ENCODE measurements around the gene HIBADH. TPM values are rescaled to one million over a fixed set of nuclear protein-coding genes. Genes with fewer than 3 reads are reported as not detected.

Gene HIBADH
- 13.1 and 31.6 TPM in 2 replicates for total RNA-seq (2011; cell fraction: chromatin; rRNA removed; ENCODE audit: low replicate concordance)
- total RNA-seq (2011; cell fraction: nucleolus; rRNA removed) = 6.7 and 8.3 TPM in 2 replicates
- 16.2 and 18.0 TPM in 2 replicates for total RNA-seq (2011; cell fraction: nucleoplasm; rRNA removed)
- total RNA-seq (2014; rRNA removed) (38.0 and 40.2 TPM in 2 replicates), total RNA-seq (2014; rRNA removed; fragmentation: Illumina TruSeq; extraction: Trizol) (36.9 and 41.2 TPM in 2 replicates), total RNA-seq (2015; rRNA removed; fragmentation: Illumina TruSeq; extraction: Trizol) (35.4 and 36.0 TPM in 2 replicates), total RNA-seq (2021) (28.9 and 29.4 TPM in 2 replicates), polyA plus RNA-seq (2011; rRNA removed) (57.8 and 67.8 TPM in 2 replicates), polyA plus RNA-seq (2014; fragmentation: Illumina TruSeq; extraction: Trizol) (38.5 and 51.0 TPM in 2 replicates), polyA plus RNA-seq (2014; fragmentation: Nextera tagmentation; extraction: Ambion mirVana) (10 to 100 TPM; 10.7 to 13.9 TPM), polyA plus RNA-seq (2014; rRNA removed) (45.3 and 46.7 TPM in 2 replicates), polyA minus RNA-seq (2011; rRNA and poly(A)+ RNA removed) (32.3 and 38.1 TPM in 2 replicates), Bru-seq, nascent RNA (percentile 79 among the genes with signal in this experiment), BruChase-seq, experiment 1, labeled RNA remaining after a 2-hour chase (percentile 79 among the genes with signal in this experiment), BruChase-seq, experiment 2, labeled RNA remaining after a 6-hour chase (percentile 72 among the genes with signal in this experiment)
- polyA plus RNA-seq (2011; cell fraction: cytosol; rRNA removed) = 26.6 and 49.6 TPM in 2 replicates
- polyA plus RNA-seq (2011; cell fraction: nucleus; rRNA removed) = 14.5 and 23.0 TPM in 2 replicates
- polyA plus RNA-seq (2012) = 29.4 and 32.4 TPM in 2 replicates
- polyA minus RNA-seq (2011; cell fraction: cytosol; rRNA and poly(A)+ RNA removed) = 14.6 and 14.9 TPM in 2 replicates
- 11.2 and 16.2 TPM in 2 replicates for polyA minus RNA-seq (2011; cell fraction: nucleus; rRNA and poly(A)+ RNA removed)
- long read RNA-seq, experiment 1, transcript HIBADH-201 (8 exons, 1,990 nt) = major isoform, 82 of 114 reads
- long read RNA-seq, experiment 1, partial matches to known transcripts = 5 of 114 reads
- long read RNA-seq, experiment 1, other reads (novel, unspliced or antisense) = 25 of 114 reads
- long read RNA-seq, experiment 2, transcript HIBADH-201 (8 exons, 1,990 nt) = major isoform, 11 of 38 reads
- long read RNA-seq, experiment 2, partial matches to known transcripts = 14 of 38 reads
- long read RNA-seq, experiment 2, other reads (novel, unspliced or antisense) = 13 of 38 reads
- long read RNA-seq, experiment 3, transcript HIBADH-201 (8 exons, 1,990 nt) = major isoform, 46 of 58 reads
- long read RNA-seq, experiment 3, partial matches to known transcripts = 4 of 58 reads
- long read RNA-seq, experiment 3, other reads (novel, unspliced or antisense) = 8 of 58 reads

- Histone ChIP-seq H3K4me1 (replicated peaks in 1 of 2; ENCODE audit: control insufficient read depth in 2 of 2, insufficient read depth in 2 of 2, low read length in 2 of 2) (peaks cover 3 to 20% of the 10 kb centered on the region in 2 experiments; a peak in 4 of 5 replicates), H3K36me3 (ENCODE audit: control insufficient read depth, insufficient read depth, low read length) (peaks cover 3% of the 10 kb centered on the region; the same call in 2 of the 3 replicates), H3K27ac (ENCODE audit: extremely low read depth, low read depth, low read length) (peak within 1 kb of the TSS; percentile 76), H3K79me2 (ENCODE audit: control insufficient read depth, insufficient read depth, low read length) (peaks cover 25% of the 10 kb centered on the region), H3K27me3 (ENCODE audit: control insufficient read depth in 2 of 2, insufficient read depth in 2 of 2, low read length in 2 of 2) (no peaks in the 10 kb centered on the region), H3K9me3 (replicated peaks; ENCODE audit: control insufficient read depth, insufficient read depth, low read depth, low read length) (no peaks in the 10 kb centered on the region), H2AFZ (ENCODE audit: low read depth, low read length) (peak within 1 kb of the TSS; percentile 97), H3K4me2 (ENCODE audit: insufficient read depth, low read length) (peak within 1 kb of the TSS; percentile 95), H3K9ac (ENCODE audit: insufficient read depth in 1 of 2, low read depth in 2 of 2, low read length in 2 of 2) (peak within 1 kb of the TSS; percentile 94 to 99), H4K20me1 (replicated peaks; ENCODE audit: control insufficient read depth, insufficient read depth, low read length) (no peaks in the 10 kb centered on the region), H3K4me3 (peak within 1 kb of the TSS; percentile 84), H3K9me1 (ENCODE audit: control insufficient read depth, insufficient read depth, low read length) (no peaks in the 10 kb centered on the region)
- ChIA-PET POLR2A (interaction anchor here (0.6 to 2.2 kb wide), 30 partner anchors 8 to 324 kb away, joined by 3 to 7 read pairs (median 4); partner anchors contain the start of gene TAX1BP1), CTCF (ENCODE audit: low intra/inter-chr PET ratio) (interaction anchor here (0.9 kb wide), 1 partner anchor 104 kb away, joined by 3 read pairs; no protein-coding TSS in a partner anchor)
- BruUV-seq (replicated peaks) = no TSS peak
- DNase-seq (ENCODE audit: extremely low read depth in 1 of 4, low spot score in 3 of 4) = peak; percentile 95 to 99 (median 96)
- WGBS (ENCODE audit: insufficient coverage, low coverage, missing lambda C conversion rate) = 1% methylated on average over 39 of the region's 67 CpGs
- FAIRE-seq = peak; percentile 95
- intact Hi-C loops (cut with micrococcal nuclease) = loop anchor here (1.0 to 2.0 kb wide), 3 partner anchors 77 to 452 kb away; no protein-coding TSS in a partner anchor
- in situ Hi-C loops (cut with MboI) = no loop called here
- peak; percentile 96 for ATAC-seq
- peak; percentile 78 for TF ChIP-seq ETS1 (conservative IDR thresholded peaks at IDR 0.05; ENCODE audit: control insufficient read depth, low read depth, low read length)
- TF ChIP-seq TFAP4 (CRISPR knock-in tag; IDR thresholded peaks at IDR 0.05; ENCODE audit: borderline replicate concordance) = peak; percentile 92
- peak; percentile 96 for TF ChIP-seq NFYB (IDR thresholded peaks at IDR 0.05; ENCODE audit: extremely low read depth, insufficient read length)
- peak; percentile 74 for TF ChIP-seq HMGN3 (IDR thresholded peaks at IDR 0.05; ENCODE audit: borderline replicate concordance, extremely low read depth, insufficient read length, low read depth, low read length)
- TF ChIP-seq POLR2G (IDR thresholded peaks at IDR 0.05; ENCODE audit: low read depth, low read length) = peak; percentile 93
- TF ChIP-seq ZNF224 (CRISPR knock-in tag; IDR thresholded peaks at IDR 0.05) = no peak
Measured at GRCh38 chr7:27662490-27663205, at the start of gene HIBADH. TSS of gene HIBADH (minus strand) at chr7:27662883. CDS start at chr7:27662788, 95 bp downstream.
